Activated T-cell treated with anti-CD3 and anti-CD28 coated beads, Interleukin-2, amount 50 U/mL, for 24 hours (primary cell): ENCODE results near the gene KLHDC9.
"Not testable (repeated sequence)": the region's sequence is repeated elsewhere in the genome, so short reads cannot be mapped to it uniquely, and the experiment has no call there.

ENCODE experiments used
- DNase-seq: peaks from one replicate; pipeline ENCODE4 v3.0.0-alpha.2; 2020
- H3K27ac Mint-ChIP-seq: 2 replicates; pipeline ENCODE4 v1.8.0; 2020; ENCODE audit warnings: mild to moderate bottlenecking, mixed read lengths
- H3K27me3 Mint-ChIP-seq: 2 replicates; pipeline ENCODE4 v1.8.0; 2020; ENCODE audit warnings: mixed read lengths
- H3K36me3 Mint-ChIP-seq: 2 replicates; pipeline ENCODE4 v1.8.0; 2020; ENCODE audit warnings: low read depth, mixed read lengths
- H3K4me1 Mint-ChIP-seq: 2 replicates; pipeline ENCODE4 v1.8.0; 2020; ENCODE audit warnings: low read depth, mixed read lengths
- H3K4me3 Mint-ChIP-seq: 2 replicates; pipeline ENCODE4 v1.8.0; 2020; ENCODE audit warnings: mild to moderate bottlenecking, moderate library complexity, mixed read lengths
- H3K9me3 Mint-ChIP-seq: 2 replicates; pipeline ENCODE4 v1.8.0; 2020; ENCODE audit warnings: mixed read lengths

The KLHDC9 gene

DNA sequence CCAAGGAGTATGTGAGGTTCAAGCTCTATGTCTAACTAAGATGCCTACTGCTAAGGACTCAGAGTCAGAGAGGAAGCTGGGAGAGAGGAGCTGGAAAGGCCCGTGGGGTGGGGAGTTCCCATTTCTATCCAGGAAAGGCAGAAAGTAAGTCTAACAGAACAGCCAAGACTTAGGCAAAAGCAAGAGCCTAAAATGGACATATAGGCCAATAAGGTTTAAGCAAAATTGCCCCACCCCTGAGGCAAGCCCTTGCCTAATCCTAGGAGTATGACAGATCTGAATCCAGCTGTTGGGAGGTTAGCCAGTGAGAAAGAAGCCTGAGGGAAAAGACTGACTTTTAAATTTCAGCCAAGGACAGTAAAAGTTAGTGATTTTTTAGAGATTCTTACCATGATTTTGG, 1.6 kb upstream of the KLHDC9 start:
- H3K4me1 Mint-ChIP-seq, result peaks cover 67% of the 10 kb centered on the region
- H3K27ac Mint-ChIP-seq, result no peak overlapping the region

DNA sequence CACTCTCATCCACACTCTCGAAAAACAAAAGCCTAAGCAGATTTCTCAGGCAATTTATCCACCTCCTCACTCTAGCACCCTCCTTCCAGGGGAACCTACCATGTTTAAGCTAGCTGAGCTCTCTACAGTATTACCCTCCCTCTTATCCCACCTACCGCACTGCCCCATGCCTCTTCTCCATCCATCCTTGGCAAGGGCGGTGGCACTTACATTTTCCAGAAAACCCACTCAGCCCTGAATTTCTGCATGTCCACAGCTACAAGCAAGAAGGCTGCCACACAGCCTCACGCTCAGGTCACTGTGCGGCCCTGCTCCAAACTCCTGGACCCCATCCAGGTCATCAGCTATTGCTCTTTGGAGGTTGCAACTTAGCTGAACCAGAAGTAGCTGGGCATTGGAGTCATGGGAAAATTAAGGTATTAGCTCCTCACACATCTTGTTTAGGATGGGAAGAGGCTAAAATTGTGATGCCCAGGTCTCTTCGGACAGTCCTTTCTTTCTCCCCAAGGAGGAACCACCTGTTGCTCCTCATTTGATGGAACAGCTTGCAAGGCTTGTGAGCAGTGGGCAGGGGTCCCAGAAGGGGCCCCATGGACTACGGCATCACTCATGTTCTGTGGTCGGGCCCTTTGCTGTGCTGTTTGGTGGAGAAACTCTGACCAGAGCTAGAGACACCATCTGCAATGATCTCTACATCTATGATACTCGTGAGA, 1.1 kb downstream of the KLHDC9 start:
- Mint-ChIP-seq H3K27me3 (no peaks in the 10 kb centered on the region), H3K4me1 (peaks cover 45% of the 10 kb centered on the region), H3K4me3 (peak overlapping the region; percentile 52), H3K36me3 (peaks cover 51% of the 10 kb centered on the region), H3K9me3 (no peaks in the 10 kb centered on the region), H3K27ac (peak overlapping the region; percentile 41)
- no peak for DNase-seq

More for the DNA sequence above, 1.6 kb upstream of the KLHDC9 start:
- no peak for DNase-seq
- H3K9me3 Mint-ChIP-seq, result no peaks in the 10 kb centered on the region
- no peak overlapping the region for H3K4me3 Mint-ChIP-seq
- H3K27me3 Mint-ChIP-seq, result no peaks in the 10 kb centered on the region
- H3K36me3 Mint-ChIP-seq, result peaks cover 27% of the 10 kb centered on the region

DNA sequence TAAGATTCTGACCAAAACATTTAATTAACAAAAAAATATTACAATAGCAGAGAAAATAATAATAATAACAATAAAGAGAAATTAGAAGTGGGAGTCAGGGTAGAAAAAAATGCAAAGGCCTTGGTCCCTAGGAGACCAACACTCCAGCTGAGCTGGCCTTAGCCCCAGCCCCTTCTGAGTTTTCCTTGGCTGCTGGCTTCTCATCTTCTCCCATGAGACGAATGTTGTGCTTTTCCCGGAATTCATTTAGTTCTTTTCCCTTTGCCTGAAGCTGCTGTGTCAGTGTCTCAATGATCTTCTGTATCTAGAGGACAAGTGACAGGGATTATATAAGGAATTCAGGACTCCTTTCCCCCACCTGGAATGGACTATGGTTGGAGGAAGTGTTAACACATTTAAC, 2.4 kb downstream of the KLHDC9 start:
- Mint-ChIP-seq H3K4me1 (peaks cover 46% of the 10 kb centered on the region), H3K4me3 (no peak overlapping the region), H3K27me3 (no peaks in the 10 kb centered on the region), H3K36me3 (peaks cover 60% of the 10 kb centered on the region), H3K9me3 (no peaks in the 10 kb centered on the region), H3K27ac (no peak overlapping the region)
- no peak for DNase-seq

DNA sequence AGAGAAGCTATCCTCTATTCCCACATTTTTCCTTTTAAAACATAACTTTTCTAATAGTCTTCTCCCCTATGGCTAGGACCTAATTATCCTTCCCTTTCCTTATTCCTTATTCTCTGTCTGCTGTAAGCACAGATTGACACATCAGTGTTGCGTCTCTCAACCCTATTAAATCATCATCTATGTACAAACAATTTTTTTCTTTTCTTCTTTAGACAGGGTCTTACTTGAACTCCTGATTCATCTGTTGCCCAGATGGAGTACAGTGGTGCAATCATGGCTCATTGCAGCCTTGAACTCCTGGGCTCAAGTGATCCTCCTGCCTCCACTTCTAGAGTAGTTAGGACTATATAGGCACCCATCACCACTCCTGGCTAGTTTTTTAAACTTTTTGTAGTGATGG, 8.3 kb downstream of the KLHDC9 start:
- DNase-seq, result no peak
- H3K27me3 Mint-ChIP-seq, result no peaks in the 10 kb centered on the region
- no peak overlapping the region for H3K4me3 Mint-ChIP-seq
- no peak overlapping the region for H3K27ac Mint-ChIP-seq
- peaks cover 29% of the 10 kb centered on the region for H3K4me1 Mint-ChIP-seq
- peaks cover 80% of the 10 kb centered on the region for H3K36me3 Mint-ChIP-seq
- no peaks in the 10 kb centered on the region for H3K9me3 Mint-ChIP-seq

DNA sequence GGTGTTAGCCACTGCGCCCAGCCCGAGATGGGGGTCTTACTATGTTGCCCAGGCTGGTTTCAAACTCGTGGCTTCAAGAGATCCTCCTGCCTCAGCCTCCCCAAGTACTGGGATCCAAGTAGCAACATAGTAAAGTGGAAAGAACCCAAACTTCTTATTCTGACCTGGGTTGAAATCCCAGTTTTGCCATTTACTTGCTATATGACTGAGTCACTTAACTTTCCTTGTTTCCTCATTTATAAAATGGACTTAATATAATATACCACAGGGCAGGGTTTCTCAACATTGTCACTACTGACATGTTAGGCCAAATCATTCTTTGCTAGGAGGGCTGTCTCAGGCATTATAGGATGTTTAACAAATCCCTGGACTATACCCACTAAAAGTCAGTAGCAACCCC, 13.0 kb downstream of the KLHDC9 start:
- Mint-ChIP-seq H3K27me3 (no peaks in the 10 kb centered on the region), H3K4me3 (no peak overlapping the region), H3K4me1 (peaks cover 56% of the 10 kb centered on the region), H3K9me3 (no peaks in the 10 kb centered on the region), H3K27ac (peak overlapping the region; percentile 75), H3K36me3 (peaks cover 83% of the 10 kb centered on the region)
- DNase-seq, result no peak

DNA sequence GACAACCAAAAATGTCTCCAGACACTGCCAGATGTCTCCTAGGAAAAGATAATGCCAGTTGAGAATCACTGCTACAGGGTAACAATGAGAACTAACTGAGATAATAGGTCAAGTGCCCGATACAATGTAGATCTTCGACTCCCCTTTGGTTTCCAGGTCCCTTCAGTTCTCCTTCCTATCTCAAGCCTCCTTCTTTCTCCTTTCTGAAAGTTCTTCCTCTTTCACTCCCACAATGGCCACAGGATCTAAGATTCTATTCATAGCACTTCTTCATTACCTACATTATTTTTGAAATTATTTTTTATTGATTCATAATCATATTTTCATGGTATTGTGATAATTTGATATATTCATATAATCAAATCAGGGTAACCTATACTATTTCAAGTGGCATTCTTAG, 13.4 kb downstream of the KLHDC9 start:
- Mint-ChIP-seq H3K36me3 (peaks cover 83% of the 10 kb centered on the region), H3K9me3 (no peaks in the 10 kb centered on the region), H3K4me1 (peaks cover 57% of the 10 kb centered on the region), H3K4me3 (peak overlapping the region; percentile 1), H3K27ac (peak overlapping the region; percentile 75), H3K27me3 (no peaks in the 10 kb centered on the region)
- no peak for DNase-seq

DNA sequence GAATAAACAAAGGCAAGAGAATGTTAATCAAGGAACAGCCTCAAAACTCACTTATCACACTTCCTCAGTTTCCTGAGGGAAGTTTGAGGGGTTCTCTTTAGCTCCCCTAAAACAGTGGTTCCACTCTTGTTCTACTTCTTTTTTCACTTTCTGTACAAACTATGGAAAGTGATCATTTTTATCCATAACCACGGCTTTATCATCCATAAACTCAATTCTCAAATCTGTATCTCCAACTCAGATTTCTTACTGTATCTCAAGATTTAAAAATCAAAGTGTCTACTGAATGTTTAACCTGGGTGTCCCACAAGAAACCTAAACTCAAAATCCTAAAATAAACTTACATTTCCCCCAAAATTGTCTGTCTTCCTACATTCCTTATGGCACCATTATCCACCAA, 15.8 kb downstream of the KLHDC9 start:
- no peaks in the 10 kb centered on the region for H3K27me3 Mint-ChIP-seq
- no peaks in the 10 kb centered on the region for H3K9me3 Mint-ChIP-seq
- peak overlapping the region; percentile 12 for H3K4me3 Mint-ChIP-seq
- H3K4me1 Mint-ChIP-seq, result peaks cover 66% of the 10 kb centered on the region
- peak overlapping the region; percentile 78 for H3K27ac Mint-ChIP-seq
- peaks cover 91% of the 10 kb centered on the region for H3K36me3 Mint-ChIP-seq
- DNase-seq, result no peak

DNA sequence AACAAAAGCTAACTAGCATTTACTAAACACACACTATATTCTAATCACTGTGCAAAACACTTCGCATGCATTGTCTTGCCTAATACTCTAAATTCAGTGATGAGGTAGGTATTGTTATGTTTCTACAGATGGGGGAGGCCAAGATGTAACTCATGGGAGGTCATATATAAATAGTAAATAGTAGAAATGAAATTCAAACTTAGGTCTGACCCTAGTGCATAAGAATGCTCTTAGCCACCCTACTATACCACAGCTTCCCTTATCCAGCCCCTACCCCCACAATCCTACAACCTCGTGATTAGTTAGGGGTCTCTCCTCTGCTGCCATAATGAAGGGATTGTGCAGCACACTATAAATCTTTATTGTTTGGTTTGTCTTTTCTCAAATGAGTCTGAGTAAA, 16.4 kb downstream of the KLHDC9 start:
- peaks cover 68% of the 10 kb centered on the region for H3K4me1 Mint-ChIP-seq
- no peak for DNase-seq
- H3K4me3 Mint-ChIP-seq, result peak overlapping the region; percentile 97
- H3K27ac Mint-ChIP-seq, result peak overlapping the region; percentile 92
- H3K9me3 Mint-ChIP-seq, result no peaks in the 10 kb centered on the region
- H3K36me3 Mint-ChIP-seq, result peaks cover 90% of the 10 kb centered on the region
- no peaks in the 10 kb centered on the region for H3K27me3 Mint-ChIP-seq

DNA sequence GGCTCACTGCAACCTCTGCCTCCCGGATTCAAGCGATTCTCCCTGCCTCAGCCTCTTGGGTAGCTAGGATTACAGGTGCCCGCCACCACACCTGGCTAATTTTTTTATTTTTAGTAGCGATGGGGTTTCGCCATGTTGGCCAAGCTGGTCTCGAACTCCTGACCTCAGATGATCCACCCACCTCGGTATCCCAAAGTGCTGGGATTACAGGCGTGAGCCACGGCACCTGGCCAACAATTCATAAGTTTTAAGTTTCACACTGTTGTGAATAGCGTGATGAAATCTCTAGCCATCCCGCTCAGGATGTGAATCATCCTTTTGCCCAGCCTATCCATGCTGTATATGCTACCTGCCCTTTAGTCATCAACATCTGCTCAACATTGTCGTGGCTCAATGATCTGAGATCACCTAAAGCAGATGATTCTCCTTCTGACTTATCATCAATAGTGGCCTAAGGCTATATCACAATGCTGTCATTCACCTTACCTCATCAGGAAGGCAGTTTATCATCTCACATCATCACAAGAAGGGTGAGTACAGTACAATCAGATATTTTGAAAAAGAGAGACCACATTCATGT, 17.1 kb downstream of the KLHDC9 start:
- no peak for DNase-seq
- H3K36me3 Mint-ChIP-seq, result peaks cover 91% of the 10 kb centered on the region
- peaks cover 75% of the 10 kb centered on the region for H3K4me1 Mint-ChIP-seq
- H3K9me3 Mint-ChIP-seq, result no peaks in the 10 kb centered on the region
- peak overlapping the region; percentile 92 for H3K27ac Mint-ChIP-seq
- H3K27me3 Mint-ChIP-seq, result no peaks in the 10 kb centered on the region
- H3K4me3 Mint-ChIP-seq, result peak overlapping the region; percentile 97

DNA sequence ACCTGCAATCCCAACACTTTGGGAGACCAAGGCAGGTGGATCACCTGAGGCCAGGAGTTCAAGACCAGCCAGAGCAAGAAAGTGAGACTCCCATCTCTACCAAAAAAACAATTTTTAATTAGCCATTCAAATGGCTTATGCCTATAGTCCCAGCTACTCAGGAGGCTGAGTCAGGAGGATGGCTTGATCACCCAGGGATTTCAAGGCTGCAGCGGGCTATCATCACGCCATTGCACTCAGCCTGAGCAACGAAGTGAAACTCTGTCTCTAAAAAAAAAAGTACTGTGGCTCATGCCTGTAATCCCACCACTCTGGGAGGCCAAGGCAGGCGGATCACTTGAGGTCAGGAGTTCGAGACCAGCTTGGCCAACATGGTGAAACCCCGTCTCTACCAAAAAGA, 17.8 kb downstream of the KLHDC9 start:
- H3K4me3 Mint-ChIP-seq, result peak overlapping the region; percentile 97
- H3K27me3 Mint-ChIP-seq, H3K9me3 Mint-ChIP-seq, DNase-seq: not testable (repeated sequence)
- H3K4me1 Mint-ChIP-seq, result peaks cover 80% of the 10 kb centered on the region
- H3K36me3 Mint-ChIP-seq, result peaks cover 93% of the 10 kb centered on the region
- H3K27ac Mint-ChIP-seq, result peak overlapping the region; percentile 92

DNA sequence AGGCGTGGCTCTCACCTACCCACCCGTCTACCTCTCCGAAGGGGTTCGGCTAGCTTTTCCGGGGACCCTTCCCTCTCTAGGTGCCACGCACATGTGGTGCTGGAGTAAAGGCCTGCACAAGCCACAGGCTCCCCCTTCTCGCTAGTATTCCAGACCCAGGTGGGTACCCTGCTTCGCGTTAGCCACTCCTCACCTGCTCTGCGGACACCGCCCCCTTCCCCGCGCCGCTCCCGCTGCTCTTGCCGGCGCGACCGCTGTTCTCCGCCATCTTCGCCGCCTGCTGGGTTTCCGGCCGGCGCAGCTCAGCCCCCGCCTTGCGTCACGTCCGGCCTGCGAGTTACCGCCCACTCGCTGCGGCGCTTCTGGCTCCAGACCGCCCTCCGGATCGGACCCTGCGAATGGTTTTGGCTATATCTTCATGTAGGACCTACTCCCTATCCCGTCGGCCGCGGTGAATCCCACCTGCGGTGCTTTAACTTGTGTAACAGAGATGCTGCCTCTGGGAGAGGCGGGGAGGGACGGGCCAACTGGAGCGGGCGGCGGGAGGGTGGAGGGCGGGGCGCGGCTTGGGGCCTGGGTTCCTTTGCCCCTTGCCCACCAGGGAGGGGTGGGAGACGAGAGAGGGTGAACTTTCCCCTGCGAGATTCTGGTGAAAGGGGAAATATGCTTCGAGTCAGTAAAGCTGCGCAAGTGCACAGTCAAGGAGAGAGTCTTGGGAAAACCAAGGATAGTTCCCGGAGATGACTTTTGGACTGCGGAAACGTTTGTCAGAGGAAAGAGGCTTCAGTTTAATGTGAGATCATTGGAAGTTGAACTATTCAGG, 19.8 kb downstream of the KLHDC9 start, which contains the start of the genes NIT1 and PFDN2:
TSS of gene NIT1 (plus strand) at position 347 of the 823 bp plus-strand sequence. CDS start at position 419, 72 bp downstream.
TSS of gene PFDN2 (minus strand) at position 279 of the 823 bp plus-strand sequence. CDS start at position 268, 11 bp downstream.
- Mint-ChIP-seq H3K27me3 (no peaks in the 10 kb centered on the region), H3K4me1 (peaks cover 83% of the 10 kb centered on the region), H3K27ac (peak within 1 kb of the TSS; percentile 92), H3K9me3 (no peaks in the 10 kb centered on the region), H3K36me3 (peaks cover 97% of the 10 kb centered on the region), H3K4me3 (peak within 1 kb of the TSS; percentile 97)
- peak; percentile 93 for DNase-seq

DNA sequence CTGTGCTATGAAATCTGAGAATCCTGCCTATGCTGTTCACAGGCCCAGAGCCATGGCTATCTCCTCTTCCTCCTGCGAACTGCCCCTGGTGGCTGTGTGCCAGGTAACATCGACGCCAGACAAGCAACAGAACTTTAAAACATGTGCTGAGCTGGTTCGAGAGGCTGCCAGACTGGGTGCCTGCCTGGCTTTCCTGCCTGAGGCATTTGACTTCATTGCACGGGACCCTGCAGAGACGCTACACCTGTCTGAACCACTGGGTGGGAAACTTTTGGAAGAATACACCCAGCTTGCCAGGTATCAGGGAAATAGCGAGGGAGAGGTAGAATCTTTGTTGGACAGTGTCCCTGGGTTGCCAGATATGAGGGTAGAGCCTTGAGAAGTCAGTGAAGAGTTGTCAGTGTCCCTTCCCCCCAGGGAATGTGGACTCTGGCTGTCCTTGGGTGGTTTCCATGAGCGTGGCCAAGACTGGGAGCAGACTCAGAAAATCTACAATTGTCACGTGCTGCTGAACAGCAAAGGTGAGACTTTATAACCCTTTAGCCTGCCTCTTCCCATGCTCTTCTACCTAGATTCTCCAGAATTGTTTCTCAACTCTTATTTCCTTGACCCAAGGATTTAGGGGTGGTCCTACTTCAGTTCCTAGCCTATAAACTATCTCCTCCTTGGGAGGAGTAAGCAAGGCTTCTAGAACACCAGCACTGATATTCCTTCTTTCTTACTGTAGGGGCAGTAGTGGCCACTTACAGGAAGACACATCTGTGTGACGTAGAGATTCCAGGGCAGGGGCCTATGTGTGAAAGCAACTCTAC, 21.1 kb downstream of the KLHDC9 start:
- Mint-ChIP-seq H3K27me3 (no peaks in the 10 kb centered on the region), H3K4me3 (peak overlapping the region; percentile 97), H3K36me3 (peaks cover 97% of the 10 kb centered on the region), H3K9me3 (no peaks in the 10 kb centered on the region), H3K4me1 (peaks cover 70% of the 10 kb centered on the region), H3K27ac (peak overlapping the region; percentile 92)
- DNase-seq, result peak; percentile 68

DNA sequence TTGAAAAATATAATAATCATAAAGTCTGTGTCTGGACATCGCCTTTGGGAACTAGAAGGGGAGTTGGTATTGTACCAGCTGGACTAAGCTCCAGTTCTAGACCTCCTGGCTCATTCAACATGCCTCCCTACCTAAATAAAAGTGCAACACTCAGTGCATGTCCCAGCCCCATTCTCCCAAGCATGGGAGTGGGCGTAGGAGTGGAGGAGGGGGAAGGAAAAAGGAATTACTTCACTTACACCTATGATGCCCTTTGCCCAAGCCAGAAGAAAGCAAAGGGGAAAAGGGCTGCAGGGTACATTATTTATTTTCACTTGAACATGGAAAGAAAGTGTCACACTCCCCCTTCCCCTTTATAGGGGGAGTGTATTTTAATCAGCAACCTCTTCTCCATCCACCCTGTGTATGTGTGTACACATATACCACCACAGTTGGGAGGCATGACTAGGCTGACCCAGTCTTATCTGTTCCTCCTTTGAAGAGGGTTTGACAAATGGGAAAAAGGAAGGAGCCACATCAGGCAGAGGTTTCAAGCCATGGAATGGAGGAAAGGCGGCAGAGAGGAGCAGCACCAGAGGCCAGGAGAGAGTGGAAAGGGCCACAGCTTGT, 23.0 kb downstream of the KLHDC9 start:
- no peak overlapping the region for H3K4me3 Mint-ChIP-seq
- peaks cover 97% of the 10 kb centered on the region for H3K36me3 Mint-ChIP-seq
- DNase-seq, result no peak
- no peaks in the 10 kb centered on the region for H3K9me3 Mint-ChIP-seq
- no peaks in the 10 kb centered on the region for H3K27me3 Mint-ChIP-seq
- peak overlapping the region; percentile 87 for H3K27ac Mint-ChIP-seq
- H3K4me1 Mint-ChIP-seq, result peaks cover 56% of the 10 kb centered on the region

DNA sequence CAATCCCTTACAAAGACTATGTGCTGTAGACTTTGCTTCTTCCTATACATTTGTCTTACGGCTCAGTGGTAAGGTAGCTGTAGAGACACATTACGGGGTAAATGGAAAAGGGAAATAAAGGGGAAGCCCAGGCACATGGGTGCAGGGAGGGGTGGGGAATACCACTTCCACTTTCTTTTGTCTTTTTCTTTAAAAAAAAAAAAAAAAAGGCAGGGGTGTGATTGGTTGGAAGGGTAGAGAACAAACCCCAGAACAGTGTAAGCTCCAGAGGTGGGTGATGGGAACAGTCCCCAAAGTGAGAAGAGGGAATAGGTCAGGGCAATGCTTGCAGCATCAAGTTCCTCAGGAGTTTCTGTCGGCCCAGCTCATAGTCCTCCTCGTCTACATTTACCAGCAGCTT, 23.7 kb downstream of the KLHDC9 start:
- Mint-ChIP-seq H3K9me3 (no peaks in the 10 kb centered on the region), H3K4me1 (peaks cover 53% of the 10 kb centered on the region), H3K4me3 (no peak overlapping the region), H3K36me3 (peaks cover 95% of the 10 kb centered on the region), H3K27ac (peak overlapping the region; percentile 87), H3K27me3 (no peaks in the 10 kb centered on the region)
- no peak for DNase-seq
